Measurements from ENCODE around the gene CLCF1.

GRCh38 chr11:67420147-67420645 lies 46.8 kb upstream of the CLCF1 start:
- no peak for TF ChIP-seq POLR2A (IDR thresholded peaks at IDR 0.05)
- TF ChIP-seq CTCF (IDR thresholded peaks at IDR 0.05) = no peak
- no peak for TF ChIP-seq EP300 (IDR thresholded peaks at IDR 0.05)
- TF ChIP-seq POLR2AphosphoS5 (IDR thresholded peaks at IDR 0.05) = no peak
